Aorta (tissue), 5 donors: ENCODE results near the gene PTPN4. TPM values are rescaled to one million over a fixed set of nuclear protein-coding genes. Genes with fewer than 3 reads are reported as not detected.
"Not testable (repeated sequence)": the region's sequence is repeated elsewhere in the genome, so short reads cannot be mapped to it uniquely, and the experiment has no call there.

ENCODE experiments used
- ATAC-seq: fragments of 200-7000 bp; cut with Tn5 transposase; one replicate; pipeline ENCODE4 v1.9.1; 2022; ENCODE audit warnings: moderate library complexity; ENCODE audit not compliant: low FRiP score
- DNase-seq, 2 donors: peaks; one replicate each; pipeline ENCODE4 v3.0.0-alpha.2; 2020
- H3K27ac ChIP-seq, 2 donors: one replicate each; pipeline ENCODE4 v1.5.1; 2013; ENCODE audit warnings: low read length in 2 of 2, mild to moderate bottlenecking in 2 of 2, moderate library complexity in 2 of 2, control low read depth in 1 of 2, inconsistent platforms in 1 of 2, low read depth in 1 of 2
- H3K27me3 ChIP-seq, 2 donors: one replicate each; pipeline ENCODE4 v1.6.1; 2013; ENCODE audit warnings: control low read depth in 1 of 2, low read length in 1 of 2, mild to moderate bottlenecking in 1 of 2, moderate library complexity in 1 of 2; ENCODE audit not compliant: insufficient read depth in 2 of 2, control insufficient read depth in 1 of 2
- H3K36me3 ChIP-seq, 2 donors: one replicate each; pipeline ENCODE4 v1.6.1; 2013; ENCODE audit warnings: control low read depth in 1 of 2, low read length in 1 of 2, mild to moderate bottlenecking in 1 of 2; ENCODE audit not compliant: insufficient read depth in 2 of 2, control insufficient read depth in 1 of 2
- H3K4me1 ChIP-seq, 2 donors: one replicate each; pipeline ENCODE4 v1.6.1; 2013; ENCODE audit warnings: low read length in 2 of 2, control low read depth in 1 of 2, mild to moderate bottlenecking in 1 of 2, moderate library complexity in 1 of 2; ENCODE audit not compliant: insufficient read depth in 2 of 2, control insufficient read depth in 1 of 2
- H3K4me3 ChIP-seq, 2 donors: one replicate each; pipeline ENCODE4 v1.5.1; 2013; ENCODE audit warnings: low read length in 2 of 2, control low read depth in 1 of 2, mild to moderate bottlenecking in 1 of 2
- H3K9me3 ChIP-seq: one replicate; pipeline ENCODE4 v1.6.1; 2013; ENCODE audit warnings: mild to moderate bottlenecking, low read length; ENCODE audit not compliant: control insufficient read depth
- WGBS, 2 donors: extraction: QIAGEN DNeasy Blood & Tissue Kit; methylation state at CpG; one replicate each; pipeline ENCODE4 v1.1.7; 2013; 5-methylcytosine and 5-hydroxymethylcytosine counted together
- intact Hi-C, 2 donors: fragments of 100-400 bp; cut with DNase I; formaldehyde crosslinking; loops; one replicate each; pipeline versions ENCODE4 v1.14.2 to v1.15.0; 2022
- polyA plus RNA-seq, 2 donors: library from polyadenylated mRNA; stranded (reverse); fragments of 200-250 nt; gene quantifications; one replicate each; pipeline ENCODE4 v1.2.3, GENCODE V29; 2013
- total RNA-seq, 2 donors: library from RNA; stranded (reverse); fragmentation: NEBNext Ultra II Directional; extraction: Animal tissue kit (Norgen Biotek cat#: 25700); gene quantifications; one replicate each; pipeline ENCODE4 v1.2.1, GENCODE V29; 2021
- donor health status: healthy with polysubstance abuse.
- donor health status: Bipolar disorder and iron deficiency.
- donor health status: DM: no; HTN: no; CAD: no.
- donor health status: DM: no; HTN: no; CAD: no.
- donor health status: DM: yes; HTN: yes; CAD: no.

Gene PTPN4
- total and polyA plus RNA-seq, 4 donors = 2.1 to 39.0 (median 11.6) TPM

DNA sequence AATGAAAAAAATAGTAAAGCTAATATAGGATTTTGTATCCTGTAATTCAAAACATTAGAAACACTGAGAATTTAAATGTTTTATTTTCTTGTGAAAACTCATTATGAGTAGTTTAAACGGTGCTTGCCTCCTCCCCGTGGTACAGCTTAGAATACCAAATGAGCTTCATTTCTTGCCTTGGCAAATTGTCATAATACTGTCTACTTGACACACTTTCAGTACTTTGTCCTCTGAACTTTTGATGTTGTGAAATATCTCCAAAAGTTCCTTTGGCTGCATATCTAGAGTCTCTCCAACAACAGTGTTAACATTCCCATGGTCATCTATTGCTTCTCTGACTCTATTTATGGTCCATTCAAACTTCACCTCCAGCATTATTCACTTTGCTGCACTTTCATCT is 191.2 kb downstream of the PTPN4 start:
- H3K36me3 ChIP-seq = peaks cover 0 to 3% of the 10 kb centered on the region in 2 donors

DNA sequence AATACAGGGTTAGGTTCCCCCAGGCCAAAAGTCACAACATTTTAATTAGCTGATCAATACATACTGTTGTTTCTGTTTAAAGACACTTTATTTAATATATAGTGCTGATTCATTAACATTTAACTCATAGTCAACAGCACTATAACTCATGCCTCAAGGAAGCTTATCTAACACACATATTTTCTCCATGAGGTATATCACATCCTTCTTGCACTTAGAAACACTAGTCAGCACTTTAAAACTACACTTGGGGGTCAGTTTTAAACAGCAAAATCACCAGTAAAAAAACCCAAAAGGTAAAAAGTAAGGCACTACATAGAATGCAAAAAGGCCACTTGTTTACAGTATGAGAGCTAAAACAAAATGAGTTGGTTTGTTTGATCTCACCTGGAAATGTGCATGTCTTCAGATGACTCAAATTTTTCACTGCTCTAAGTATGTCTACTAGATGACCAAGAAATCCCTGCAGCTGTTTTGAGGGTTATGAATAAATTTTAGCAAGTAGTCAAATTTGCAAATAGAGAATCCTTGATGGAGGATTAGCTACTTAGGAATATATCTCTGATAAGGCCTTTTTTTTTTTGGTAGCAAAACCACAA is 199.0 kb downstream of the PTPN4 start:
- intact Hi-C loops = no loop called here
- Histone ChIP-seq H3K27me3 (no peaks in the 10 kb centered on the region), H3K4me3 (no peak overlapping the region), H3K9me3 (no peaks in the 10 kb centered on the region), H3K27ac (no peak overlapping the region), H3K4me1 (no peaks in the 10 kb centered on the region), H3K36me3 (peaks cover 0 to under 1% of the 10 kb centered on the region in 2 donors)
- no peak for DNase-seq
- ATAC-seq = no peak

More for the DNA sequence above, 191.2 kb downstream of the PTPN4 start:
- Histone ChIP-seq H3K4me1 (no peaks in the 10 kb centered on the region), H3K27ac (no peak overlapping the region), H3K4me3 (no peak overlapping the region), H3K9me3 (no peaks in the 10 kb centered on the region), H3K27me3 (no peaks in the 10 kb centered on the region)
- intact Hi-C loops = no loop called here
- 77 to 85% methylated on average over 2 of the region's 2 CpGs for whole genome bisulfite sequencing, 2 donors
- ATAC-seq (no peak), DNase-seq (no peak)

GRCh38 chr2:119960821-119961220 is 201.1 kb downstream of the PTPN4 start:
- H3K4me3 ChIP-seq = no peak overlapping the region
- H3K27me3 ChIP-seq = no peaks in the 10 kb centered on the region
- no peaks in the 10 kb centered on the region for H3K9me3 ChIP-seq
- 47 to 60% methylated on average over 2 of the region's 2 CpGs for WGBS, 2 donors
- peaks cover 0 to 2% of the 10 kb centered on the region in 2 donors for H3K36me3 ChIP-seq
- ATAC-seq = no peak
- no peaks in the 10 kb centered on the region for H3K4me1 ChIP-seq
- H3K27ac ChIP-seq = no peak overlapping the region
- DNase-seq = no peak
- intact Hi-C loops = no loop called here

DNA sequence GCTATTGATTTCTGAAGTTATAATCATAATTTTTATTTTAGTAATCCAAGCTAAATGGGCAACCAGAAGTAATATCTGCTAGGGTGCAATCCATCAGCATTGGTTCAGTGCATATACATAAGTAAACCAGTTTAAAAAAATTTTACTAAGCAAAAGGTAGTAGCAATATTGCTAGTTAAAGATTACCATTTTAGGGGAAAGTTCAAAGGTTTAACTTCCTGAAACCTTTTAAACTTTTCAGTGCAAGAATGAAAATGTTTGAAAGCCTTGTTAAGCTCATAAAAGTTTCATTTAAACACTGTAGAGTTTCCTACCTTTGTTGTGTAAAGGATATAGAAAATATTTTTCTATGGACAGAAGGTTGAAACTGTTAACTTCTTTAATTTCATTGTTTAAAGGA is 222.2 kb downstream of the PTPN4 start:
- Histone ChIP-seq H3K4me1 (no peaks in the 10 kb centered on the region), H3K27ac (no peak overlapping the region), H3K27me3 (no peaks in the 10 kb centered on the region), H3K36me3 (no peaks in the 10 kb centered on the region), H3K4me3 (no peak overlapping the region), H3K9me3 (no peaks in the 10 kb centered on the region)
- ATAC-seq (no peak), DNase-seq (no peak)
- intact Hi-C loops = no loop called here

DNA sequence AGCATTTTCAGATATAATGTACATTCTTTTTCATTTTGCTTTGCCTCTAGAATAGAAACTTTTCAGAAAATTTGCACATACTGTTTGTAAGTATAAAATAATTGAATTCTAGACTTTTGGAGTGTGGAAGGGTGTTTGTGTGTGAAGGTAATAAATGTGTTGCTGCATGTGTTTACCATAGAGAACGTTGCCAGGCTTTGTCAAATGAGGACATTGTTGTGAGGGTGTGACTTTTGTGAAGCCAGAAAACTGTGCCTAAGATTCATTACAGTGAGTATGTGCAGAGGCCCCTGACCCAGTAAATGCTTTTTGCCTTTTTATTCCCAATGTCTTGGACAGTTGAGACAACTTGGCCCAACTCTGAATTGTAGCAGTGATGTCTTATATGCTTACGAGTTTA is 222.8 kb downstream of the PTPN4 start:
- intact Hi-C loops = no loop called here
- Histone ChIP-seq H3K27me3 (no peaks in the 10 kb centered on the region), H3K9me3 (no peaks in the 10 kb centered on the region), H3K36me3 (no peaks in the 10 kb centered on the region), H3K27ac (no peak overlapping the region), H3K4me1 (no peaks in the 10 kb centered on the region), H3K4me3 (no peak overlapping the region)
- DNase-seq = no peak
- WGBS, 2 donors = 71 to 75% methylated on average over 2 of the region's 2 CpGs
- no peak for ATAC-seq

- WGBS, 2 donors = 75 to 80% methylated on average over 3 of the region's 3 CpGs
- Histone ChIP-seq H3K36me3 (no peaks in the 10 kb centered on the region), H3K4me3 (no peak overlapping the region), H3K4me1 (no peaks in the 10 kb centered on the region), H3K9me3 (no peaks in the 10 kb centered on the region), H3K27ac (no peak overlapping the region), H3K27me3 (no peaks in the 10 kb centered on the region)
- ATAC-seq (no peak), DNase-seq (no peak)
- intact Hi-C loops = no loop called here
Measured at GRCh38 chr2:119983108-119983507, 223.4 kb downstream of the PTPN4 start.

DNA sequence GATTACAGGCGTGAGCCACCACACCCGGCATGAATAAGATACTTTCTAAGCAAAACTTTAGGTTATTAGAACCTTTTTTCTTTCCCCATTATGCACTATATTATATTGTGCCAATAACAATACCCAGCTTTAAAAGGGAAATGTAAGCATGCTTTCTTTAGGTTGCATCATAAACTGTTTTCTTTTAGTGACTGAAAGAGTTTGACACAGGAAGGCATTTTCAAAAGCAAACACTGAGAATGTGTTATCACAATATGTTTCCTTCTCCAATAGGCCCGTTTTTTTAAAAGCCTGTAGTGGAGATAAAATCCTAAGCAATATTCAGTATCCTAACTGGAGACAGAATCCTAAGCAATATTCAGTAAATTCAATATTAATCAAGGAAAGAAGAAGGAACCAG is 236.4 kb downstream of the PTPN4 start:
- H3K27ac ChIP-seq = no peak overlapping the region
- no peaks in the 10 kb centered on the region for H3K36me3 ChIP-seq
- no peak overlapping the region for H3K4me3 ChIP-seq
- H3K27me3 ChIP-seq = no peaks in the 10 kb centered on the region
- intact Hi-C loops = no loop called here
- 69 to 72% methylated on average over 3 of the region's 3 CpGs for WGBS, 2 donors
- ATAC-seq = no peak
- no peaks in the 10 kb centered on the region for H3K4me1 ChIP-seq
- DNase-seq = no peak
- no peaks in the 10 kb centered on the region for H3K9me3 ChIP-seq

- WGBS, 2 donors = 90 to 92% methylated on average over 46 to 55 of the region's 55 CpGs
- H3K9me3 ChIP-seq, H3K36me3 ChIP-seq, H3K4me3 ChIP-seq, DNase-seq, intact Hi-C loops, H3K27ac ChIP-seq, H3K4me1 ChIP-seq, H3K27me3 ChIP-seq, ATAC-seq: not testable (repeated sequence)
Measured at GRCh38 chr2:119996896-119997891, 237.5 kb downstream of the PTPN4 start.

DNA sequence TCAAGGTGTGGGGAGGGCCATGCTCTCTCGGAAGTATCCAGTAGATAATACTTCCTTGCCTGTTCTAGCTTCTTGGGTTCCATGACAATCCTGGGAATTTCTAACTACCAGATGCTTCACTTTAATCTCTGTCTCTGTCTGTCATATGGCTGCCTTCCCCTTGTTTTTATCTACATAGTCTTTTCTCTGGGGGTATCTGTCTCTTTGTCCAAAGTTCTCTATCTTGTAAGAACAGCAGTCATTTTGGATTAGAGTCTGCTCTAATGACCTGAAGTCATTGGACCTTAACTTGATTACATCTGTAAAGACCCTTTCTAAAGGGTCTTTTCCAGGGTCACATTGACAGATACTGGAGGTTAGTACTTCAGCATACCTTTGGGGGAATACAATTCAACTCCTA is 241.7 kb downstream of the PTPN4 start:
- intact Hi-C loops = no loop called here
- Histone ChIP-seq H3K4me1 (no peaks in the 10 kb centered on the region), H3K27ac (no peak overlapping the region), H3K9me3 (no peaks in the 10 kb centered on the region), H3K36me3 (no peaks in the 10 kb centered on the region), H3K4me3 (no peak overlapping the region), H3K27me3 (no peaks in the 10 kb centered on the region)
- DNase-seq (no peak), ATAC-seq (no peak)
- WGBS, 2 donors = 67 to 77% methylated on average over 1 of the region's 1 CpG
